ENCODE results near the gene KRT5. TPM values are rescaled to one million over a fixed set of nuclear protein-coding genes. Genes with fewer than 3 reads are reported as not detected.

KRT5 gene
- 0.12 TPM for total RNA-seq (2013)
- under 1 TPM in 1 of 3 donors, not detected in 2; 0.04 TPM for polyA plus RNA-seq
- 0.28 TPM in 1 of 2 replicates, not detected in the other for polyA minus RNA-seq
- total RNA-seq, result 0 to 2.8 (median 0.08) reads per million in 11 experiments

- H3K36me3 ChIP-seq (replicated peaks in 1 of 2; ENCODE audit: control insufficient read depth in 1 of 2, insufficient read depth in 2 of 2, low read length in 2 of 2), result no peaks in the 10 kb centered on the region
- 94% methylated on average over 24 of the region's 29 CpGs for WGBS (ENCODE audit: insufficient coverage)
- no peak within 1 kb of the TSS for H2AFZ ChIP-seq (ENCODE audit: insufficient read depth, low read depth, low read length, poor library complexity, severe bottlenecking)
- no peak within 1 kb of the TSS for H3K4me3 Mint-ChIP-seq
- H3K27me3 Mint-ChIP-seq (ENCODE audit: low read depth in 3 of 3), result peaks cover 4 to 14% (median 8%) of the 10 kb centered on the region in 3 donors
- H3K27ac ChIP-seq (ENCODE audit: low read depth in 1 of 2, low read length in 2 of 2), result no peak within 1 kb of the TSS
- H3K4me2 ChIP-seq (replicated peaks; ENCODE audit: extremely low read depth, low read length, poor library complexity, severe bottlenecking), result no peak within 1 kb of the TSS
- no peak for DNase-seq
- H3K9me3 ChIP-seq (replicated peaks in 1 of 2; ENCODE audit: control insufficient read depth in 1 of 2, insufficient read depth in 1 of 2, low read length in 2 of 2), result no peaks in the 10 kb centered on the region
- H3K4me3 ChIP-seq (replicated peaks in 1 of 3; ENCODE audit: low read depth in 2 of 3, low read length in 3 of 3), result no peak within 1 kb of the TSS
- no peaks in the 10 kb centered on the region for H3K4me1 Mint-ChIP-seq
- no peaks in the 10 kb centered on the region for H4K20me1 ChIP-seq (ENCODE audit: insufficient read depth, low read length)
- H3K9ac ChIP-seq (ENCODE audit: insufficient read depth, low read length, poor library complexity, severe bottlenecking), result no peak within 1 kb of the TSS
- intact Hi-C loops (cut with micrococcal nuclease), result no loop called here
- H3K79me2 ChIP-seq (ENCODE audit: insufficient read depth, low read length), result no peaks in the 10 kb centered on the region
- no peaks in the 10 kb centered on the region for H3K9me3 Mint-ChIP-seq
- H3K4me1 ChIP-seq (ENCODE audit: control insufficient read depth in 1 of 2, insufficient read depth in 2 of 2, low read length in 2 of 2), result no peaks in the 10 kb centered on the region
- H3K36me3 Mint-ChIP-seq, result no peaks in the 10 kb centered on the region
- no peak for TF ChIP-seq CTCF (IDR thresholded peaks at IDR 0.05)
- H3K27ac Mint-ChIP-seq, result no peak within 1 kb of the TSS
- no peaks in the 10 kb centered on the region for H3K27me3 ChIP-seq (ENCODE audit: control insufficient read depth in 2 of 2, insufficient read depth in 2 of 2, low read length in 2 of 2)
Measured at GRCh38 chr12:52519826-52520662, at the start of gene KRT5. TSS of gene KRT5 (minus strand) at chr12:52520394. CDS start at chr12:52520296, 98 bp downstream.

GRCh38 chr12:52568111-52568510 lies 47.9 kb upstream of the KRT5 start:
- 94% methylated on average over 10 of the region's 12 CpGs for WGBS (ENCODE audit: insufficient coverage)
- no peaks in the 10 kb centered on the region for H3K4me1 Mint-ChIP-seq
- Histone ChIP-seq H3K9ac (ENCODE audit: insufficient read depth, low read length, poor library complexity, severe bottlenecking) (no peak overlapping the region), H3K9me3 (replicated peaks in 1 of 2; ENCODE audit: control insufficient read depth in 1 of 2, insufficient read depth in 1 of 2, low read length in 2 of 2) (no peaks in the 10 kb centered on the region), H3K27me3 (ENCODE audit: control insufficient read depth in 2 of 2, insufficient read depth in 2 of 2, low read length in 2 of 2) (peaks cover 2 to 4% of the 10 kb centered on the region in 2 donors), H3K36me3 (replicated peaks in 1 of 2; ENCODE audit: control insufficient read depth in 1 of 2, insufficient read depth in 2 of 2, low read length in 2 of 2) (no peaks in the 10 kb centered on the region), H3K4me3 (replicated peaks in 1 of 3; ENCODE audit: low read depth in 2 of 3, low read length in 3 of 3) (no peak overlapping the region), H3K4me2 (replicated peaks; ENCODE audit: extremely low read depth, low read length, poor library complexity, severe bottlenecking) (no peak overlapping the region), H3K79me2 (ENCODE audit: insufficient read depth, low read length) (no peaks in the 10 kb centered on the region), H2AFZ (ENCODE audit: insufficient read depth, low read depth, low read length, poor library complexity, severe bottlenecking) (no peak overlapping the region), H3K4me1 (ENCODE audit: control insufficient read depth in 1 of 2, insufficient read depth in 2 of 2, low read length in 2 of 2) (no peaks in the 10 kb centered on the region), H4K20me1 (ENCODE audit: insufficient read depth, low read length) (no peaks in the 10 kb centered on the region), H3K27ac (ENCODE audit: low read depth in 1 of 2, low read length in 2 of 2) (no peak overlapping the region)
- no peak for TF ChIP-seq CTCF (IDR thresholded peaks at IDR 0.05)
- no peak overlapping the region for H3K27ac Mint-ChIP-seq
- no peak for DNase-seq
- H3K4me3 Mint-ChIP-seq, result no peak overlapping the region
- no peaks in the 10 kb centered on the region for H3K36me3 Mint-ChIP-seq
- intact Hi-C loops (cut with micrococcal nuclease), result no loop called here
- H3K27me3 Mint-ChIP-seq (ENCODE audit: low read depth in 3 of 3), result peaks cover 5 to 9% (median 7%) of the 10 kb centered on the region in 3 donors
- H3K9me3 Mint-ChIP-seq, result no peaks in the 10 kb centered on the region

All from CD14-positive monocyte (primary cell).